CD4-positive, alpha-beta T cell treated with Interleukin-4 for 1 hour (primary cell): ENCODE results near the gene MINDY3.
"Not testable (repeated sequence)": the region's sequence is repeated elsewhere in the genome, so short reads cannot be mapped to it uniquely, and the experiment has no call there.

Source experiments
- DNase-seq, 2 donors: peaks; one replicate each; pipeline ENCODE4 v3.0.0-alpha.2; 2020 to 2022

Gene MINDY3

DNA sequence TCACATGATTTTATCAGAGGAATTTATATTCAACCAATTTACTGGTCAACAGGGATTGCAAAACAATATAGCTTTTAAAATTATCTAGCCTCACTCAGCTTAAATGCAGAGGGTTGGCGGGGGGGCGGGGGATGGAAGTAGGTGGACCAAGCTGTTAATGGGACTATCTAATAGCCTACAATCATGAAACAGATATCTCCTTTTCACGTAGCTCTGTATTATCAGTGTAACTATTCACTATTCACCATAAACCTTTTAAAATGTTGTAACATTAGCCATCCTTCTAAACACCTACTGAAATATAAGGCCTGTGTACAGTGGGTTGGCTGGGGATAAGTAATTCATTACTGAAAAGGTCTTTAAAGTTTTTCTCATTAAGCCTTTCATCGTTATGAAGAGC is 56.2 kb downstream of the MINDY3 start:
- no peak for DNase-seq

DNA sequence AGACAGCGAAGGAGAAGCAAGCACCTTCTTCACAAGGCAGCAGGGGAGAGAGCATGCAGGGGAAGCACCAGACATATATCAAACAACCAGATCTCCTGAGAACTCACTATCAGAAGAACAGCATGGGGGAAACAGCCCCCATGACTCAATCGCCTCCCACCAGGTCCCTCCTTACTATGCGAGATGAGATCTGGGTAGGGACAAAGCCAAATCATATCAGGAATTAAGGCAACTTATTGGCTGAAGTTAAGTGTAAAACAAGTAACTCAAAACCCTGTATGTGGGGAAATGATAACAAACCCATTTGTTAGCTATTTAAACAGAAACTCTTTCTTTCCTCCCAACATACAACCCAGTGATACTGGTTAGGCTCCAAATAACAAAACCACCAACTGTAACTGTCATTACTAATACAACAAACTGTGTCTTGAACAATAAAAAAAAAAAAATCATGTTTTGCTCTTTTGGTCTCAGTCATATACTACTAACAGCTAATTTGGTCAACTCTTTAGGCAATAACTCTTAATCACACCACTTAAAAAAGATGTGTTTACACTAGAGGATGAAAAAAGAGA is 57.8 kb downstream of the MINDY3 start:
- no peak for DNase-seq

DNA sequence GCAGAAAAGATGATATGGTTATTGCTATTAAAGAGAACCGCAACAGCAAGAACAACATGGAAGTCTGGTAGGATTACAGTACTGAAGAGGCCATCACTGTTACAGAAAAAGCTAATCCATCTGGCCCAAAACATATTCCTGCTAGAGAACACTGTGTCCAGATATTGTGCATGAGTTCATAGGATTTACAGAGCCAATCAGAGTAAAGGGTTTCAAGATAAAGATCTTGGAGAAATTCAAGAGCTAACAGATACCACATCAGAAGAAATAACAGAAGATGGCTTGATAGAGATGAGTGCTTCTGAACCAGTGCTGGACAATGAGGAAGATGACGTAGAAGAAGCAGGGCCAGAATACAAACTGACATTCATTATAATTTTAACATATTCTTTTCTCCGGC is 58.7 kb downstream of the MINDY3 start:
- no peak for DNase-seq

DNA sequence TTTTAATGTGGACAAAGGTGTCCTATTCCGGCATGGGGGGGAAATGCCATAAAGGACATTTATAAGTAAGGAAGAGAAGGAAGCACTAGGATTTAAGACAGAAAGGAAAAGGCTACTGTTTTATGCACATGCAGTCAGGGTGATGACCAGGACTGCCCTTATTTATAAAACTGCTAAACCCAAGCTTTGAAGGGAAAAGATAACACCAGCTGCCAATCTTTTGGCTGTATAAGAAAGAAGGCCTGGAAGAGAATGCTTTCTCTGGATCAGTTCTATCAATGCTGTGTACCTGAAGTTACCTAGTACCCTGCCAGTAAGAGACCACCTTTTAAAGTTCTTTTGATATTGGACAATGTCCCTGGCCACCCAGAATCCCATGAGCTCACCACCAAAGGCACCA is 59.2 kb downstream of the MINDY3 start:
- no peak for DNase-seq

DNA sequence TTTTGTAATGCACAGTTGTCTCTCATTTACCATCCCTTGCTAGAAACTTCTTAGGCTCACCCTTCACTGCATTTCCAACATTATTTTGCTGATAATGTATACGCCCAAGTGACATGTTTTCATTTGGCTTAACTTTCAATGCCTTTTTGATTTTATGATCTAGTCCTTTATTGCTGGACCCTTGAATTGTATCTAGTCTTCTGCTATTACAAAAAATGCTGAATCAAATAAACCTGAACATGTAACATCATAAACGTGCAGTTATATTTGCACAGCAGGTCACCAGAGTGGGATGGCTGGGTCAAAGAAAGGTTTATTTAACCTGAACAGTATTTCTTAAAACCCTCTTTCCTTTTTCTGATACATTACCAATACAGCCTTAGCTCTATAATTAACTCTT is 63.0 kb downstream of the MINDY3 start:
- DNase-seq: no peak

DNA sequence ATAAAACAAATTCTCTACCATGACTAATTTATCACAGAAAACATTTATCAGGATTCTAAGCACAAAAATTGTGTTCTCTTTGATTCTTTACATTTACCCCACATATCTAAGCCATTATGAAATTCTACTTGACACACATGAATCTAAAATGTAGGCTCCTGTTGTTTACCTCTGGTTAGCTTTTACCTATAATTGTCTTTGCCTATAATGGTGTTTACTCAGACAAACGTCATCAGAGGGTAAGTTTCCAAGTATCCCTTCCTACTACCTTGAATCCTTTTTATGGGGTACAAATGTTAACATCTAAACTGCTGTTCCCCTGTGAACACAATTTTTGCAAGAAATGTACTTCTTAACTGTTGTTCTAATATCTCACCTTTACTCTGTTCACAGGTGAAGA is 63.5 kb downstream of the MINDY3 start:
- no peak for DNase-seq

DNA sequence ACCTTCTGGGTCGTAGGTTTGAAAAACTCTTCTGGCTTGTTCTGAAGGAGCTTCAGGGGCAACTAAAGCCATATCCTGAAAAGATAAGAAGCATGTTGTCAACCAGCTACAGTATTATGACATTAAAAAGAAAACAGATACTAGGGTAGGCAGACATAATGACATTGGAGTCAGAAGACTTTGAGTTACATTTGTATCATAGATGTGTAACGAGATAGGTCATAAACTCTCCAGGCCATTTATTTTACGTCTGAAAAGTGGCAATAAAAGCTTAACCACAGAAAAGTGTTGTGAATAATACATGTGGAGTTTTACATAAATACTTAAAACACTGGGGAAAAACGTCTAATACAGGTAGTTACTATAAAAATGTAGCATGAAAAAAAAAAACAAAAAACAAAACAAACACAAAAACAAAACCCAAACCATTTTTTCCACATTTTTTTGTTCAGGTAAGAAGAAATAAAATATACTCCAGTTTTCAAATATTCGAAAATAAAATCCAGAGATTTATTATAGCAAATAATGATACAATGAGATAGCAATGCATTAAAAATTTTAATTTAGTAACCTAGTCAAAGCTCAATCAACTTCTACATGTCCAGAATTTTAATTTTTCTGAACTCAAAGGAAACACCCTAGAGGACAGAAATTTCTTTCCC is 64.1 kb downstream of the MINDY3 start:
- no peak for DNase-seq

DNA sequence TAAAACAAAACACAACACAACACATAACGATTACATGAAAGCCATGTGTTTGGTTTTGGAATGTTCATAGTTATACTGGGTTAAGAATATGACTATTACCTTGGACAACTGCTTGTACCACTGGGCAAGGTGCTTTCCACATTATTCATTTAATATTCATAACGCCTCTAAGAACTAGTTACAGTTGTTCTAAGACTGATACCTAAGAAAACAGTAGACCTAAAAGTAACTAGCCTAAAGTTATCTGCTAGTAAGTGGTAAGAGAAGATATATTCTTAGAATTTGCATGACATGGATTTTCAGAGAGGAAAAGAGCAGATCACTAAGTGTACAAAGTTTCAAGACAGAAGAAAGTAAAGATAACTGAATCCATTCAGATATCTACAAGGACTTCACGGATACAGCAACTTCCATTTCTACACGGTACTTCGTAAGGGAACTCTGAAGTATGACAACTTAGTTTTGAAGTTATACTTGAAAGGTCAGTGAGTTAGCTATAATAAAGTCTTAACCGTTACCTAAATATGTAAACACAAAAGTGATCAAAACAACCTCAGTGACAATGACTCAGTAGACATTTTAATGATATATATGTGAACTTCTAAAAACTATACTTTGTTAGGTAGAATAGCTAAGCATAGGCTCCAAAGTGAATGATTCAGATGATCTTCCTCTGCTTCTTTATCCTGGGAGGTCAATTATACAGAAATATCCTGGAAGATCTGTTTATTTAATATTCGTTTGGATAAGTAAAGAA is 65.1 kb downstream of the MINDY3 start:
- no peak for DNase-seq

DNA sequence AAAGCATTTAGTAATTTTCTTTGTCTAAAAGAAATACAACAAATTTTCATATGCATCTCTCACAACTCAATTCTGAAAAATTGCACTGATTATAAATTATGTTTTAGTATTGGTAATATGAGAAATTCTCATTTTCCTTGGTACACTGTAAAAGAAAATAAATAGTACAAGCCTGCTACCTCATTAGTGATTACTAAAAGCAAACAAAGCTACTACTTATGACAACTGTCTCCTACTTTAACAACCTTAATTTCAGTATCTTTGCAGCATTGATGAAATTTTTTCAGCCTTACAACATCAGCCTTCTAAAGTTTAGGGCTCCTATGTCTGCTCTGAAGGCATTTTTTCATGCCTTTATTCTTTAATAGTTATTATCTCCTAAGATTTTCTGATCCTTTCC is 65.7 kb downstream of the MINDY3 start:
- no peak for DNase-seq

DNA sequence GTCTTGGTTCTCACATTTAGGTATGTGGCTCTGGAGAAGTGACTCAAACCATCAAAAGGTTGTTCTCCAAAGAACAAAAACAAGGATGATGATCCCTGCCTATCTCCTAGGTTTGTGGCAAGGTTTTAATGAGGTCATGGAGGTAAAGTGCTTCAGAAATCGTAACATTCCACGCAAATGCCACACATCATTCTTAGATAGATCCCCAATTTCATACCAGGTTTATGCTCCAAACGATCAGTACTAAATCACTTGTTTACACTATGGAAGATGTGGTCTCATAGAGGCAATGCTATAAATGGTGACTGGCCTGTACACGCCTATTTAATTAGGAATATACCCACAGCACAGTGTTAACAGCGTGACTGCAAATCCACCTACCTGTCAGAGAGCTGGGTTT is 66.6 kb downstream of the MINDY3 start:
- no peak for DNase-seq

DNA sequence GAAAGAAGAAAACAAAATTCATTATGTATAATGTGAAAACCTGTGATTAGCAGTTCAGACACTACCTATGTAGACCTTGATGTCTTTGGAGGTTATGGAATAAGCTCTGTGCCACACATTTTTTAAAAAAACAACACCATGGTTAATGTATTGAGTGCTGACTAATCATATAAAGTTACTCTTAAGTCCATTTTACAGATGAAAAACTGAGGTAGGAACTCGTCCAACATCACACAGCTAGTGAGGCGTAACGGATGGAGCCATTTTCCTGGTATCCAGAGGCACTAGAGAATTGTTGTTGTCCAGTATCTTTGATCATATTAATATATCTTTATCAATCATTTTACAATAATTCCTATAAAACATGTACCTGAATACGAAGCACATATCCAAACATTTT is 67.5 kb downstream of the MINDY3 start:
- DNase-seq: no peak

DNA sequence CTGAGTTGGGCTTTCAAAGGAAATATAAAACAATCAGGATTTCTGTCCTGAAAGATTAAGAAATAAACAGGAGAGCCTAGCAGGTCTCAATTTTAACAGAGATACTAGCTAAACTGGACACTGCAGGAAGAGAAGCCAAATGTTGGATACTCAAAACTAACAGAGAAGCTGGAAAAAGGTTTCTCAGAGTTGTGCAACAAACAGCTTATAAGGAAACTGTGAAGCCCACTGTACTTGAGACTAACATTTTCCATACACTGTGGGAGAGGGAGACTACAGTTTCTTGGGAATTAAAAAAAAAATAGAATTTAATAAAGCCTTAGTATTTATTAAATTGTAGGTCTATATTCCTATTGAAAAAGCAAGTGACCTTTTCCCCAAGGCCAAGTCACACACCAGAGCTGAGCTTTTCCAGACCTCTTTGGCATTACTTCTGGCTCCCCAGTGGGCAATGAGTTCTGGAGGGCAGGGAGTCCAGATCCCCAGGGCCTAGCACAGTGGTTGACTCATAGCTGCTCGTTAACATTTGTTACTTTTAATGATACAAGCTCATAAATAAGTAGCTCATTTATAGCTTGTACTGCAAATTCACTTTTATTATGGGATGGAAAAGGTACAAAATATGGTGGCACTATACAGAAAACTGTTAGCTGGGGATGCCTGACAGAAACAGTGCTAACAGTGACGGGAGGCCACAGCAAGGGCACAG is 68.3 kb downstream of the MINDY3 start:
- DNase-seq: no peak

DNA sequence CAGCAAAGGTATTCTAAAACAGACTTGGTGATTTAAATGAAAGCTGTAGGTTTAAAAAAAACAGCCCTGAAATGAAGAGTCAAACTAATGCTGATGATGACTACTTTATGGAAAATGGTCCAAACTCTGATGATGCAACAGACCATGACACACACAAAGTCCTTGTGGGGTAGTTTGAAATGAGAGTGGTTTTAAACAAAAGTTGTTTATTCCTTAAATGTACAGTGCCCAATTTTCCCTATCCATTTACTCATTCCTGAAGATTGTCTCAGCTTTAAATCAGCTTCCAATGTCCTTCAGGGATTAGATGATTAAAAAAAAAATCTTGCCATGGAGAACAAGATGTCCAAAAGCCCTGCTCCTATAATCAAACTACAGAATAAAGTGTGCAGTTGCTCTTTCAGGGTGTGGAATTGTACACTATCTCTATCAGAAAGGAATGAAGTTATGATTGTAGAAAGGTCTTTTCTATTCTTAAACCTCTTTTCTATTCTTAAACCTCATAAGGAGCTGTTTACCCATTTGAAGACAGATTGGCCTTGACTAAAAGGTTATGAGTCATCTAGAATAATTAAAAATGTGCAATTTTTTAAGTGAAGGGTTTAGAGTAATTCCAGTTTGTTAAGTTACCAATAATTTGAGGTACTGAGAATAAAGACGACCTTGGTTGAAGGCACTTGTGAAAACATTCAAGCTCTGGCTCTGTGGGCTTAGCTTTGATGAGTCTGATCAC is 70.3 kb downstream of the MINDY3 start:
- DNase-seq: no peak

DNA sequence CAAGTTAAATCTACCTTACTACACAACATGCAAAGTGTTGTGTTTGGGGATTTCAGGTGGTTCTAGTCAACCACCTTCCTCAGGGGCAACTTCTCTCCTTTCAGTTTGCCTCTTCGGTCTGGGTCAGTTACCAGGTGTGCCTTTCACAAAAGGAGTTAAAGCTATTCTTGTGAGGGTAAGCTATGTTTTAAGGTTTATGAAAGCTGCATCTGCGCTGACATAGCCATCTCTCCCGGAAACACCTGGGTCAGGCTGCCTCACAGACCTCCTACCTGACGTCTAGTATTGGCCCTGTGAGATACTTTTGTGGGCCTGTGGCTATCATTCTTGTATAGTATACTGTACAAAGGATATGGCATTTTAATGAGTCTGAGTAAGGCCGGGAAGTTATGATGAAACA is 72.9 kb downstream of the MINDY3 start:
- DNase-seq: no peak

DNA sequence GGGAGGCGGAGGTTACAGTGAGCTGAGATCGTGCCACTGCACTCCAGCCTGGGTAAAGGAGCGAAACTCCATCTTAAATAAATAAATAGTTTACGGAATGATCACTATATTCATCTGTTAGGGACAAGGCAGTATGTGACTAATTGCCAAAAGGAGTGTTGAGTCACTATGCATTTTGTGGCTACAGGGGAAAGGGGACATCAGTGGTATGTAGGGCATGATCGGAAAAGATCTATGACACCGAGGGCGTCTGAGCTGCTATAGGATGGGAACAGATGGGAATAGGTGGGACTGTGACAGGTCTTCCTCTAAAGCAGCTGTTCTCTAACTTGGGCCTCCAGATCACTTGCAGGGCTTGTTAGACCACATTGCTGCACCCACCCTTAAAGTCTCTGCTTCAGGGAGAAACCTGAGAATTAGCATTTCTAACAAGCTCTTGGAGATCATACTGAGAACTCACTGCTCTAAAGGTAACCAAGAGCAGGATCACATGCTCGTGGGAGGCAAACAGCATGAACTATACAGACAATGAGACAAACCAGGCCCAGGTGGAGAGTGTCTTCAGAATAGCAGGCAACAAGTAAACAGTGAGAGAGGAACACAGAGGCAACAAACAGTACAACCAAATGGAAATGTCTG is 75.5 kb downstream of the MINDY3 start:
- DNase-seq: no peak

DNA sequence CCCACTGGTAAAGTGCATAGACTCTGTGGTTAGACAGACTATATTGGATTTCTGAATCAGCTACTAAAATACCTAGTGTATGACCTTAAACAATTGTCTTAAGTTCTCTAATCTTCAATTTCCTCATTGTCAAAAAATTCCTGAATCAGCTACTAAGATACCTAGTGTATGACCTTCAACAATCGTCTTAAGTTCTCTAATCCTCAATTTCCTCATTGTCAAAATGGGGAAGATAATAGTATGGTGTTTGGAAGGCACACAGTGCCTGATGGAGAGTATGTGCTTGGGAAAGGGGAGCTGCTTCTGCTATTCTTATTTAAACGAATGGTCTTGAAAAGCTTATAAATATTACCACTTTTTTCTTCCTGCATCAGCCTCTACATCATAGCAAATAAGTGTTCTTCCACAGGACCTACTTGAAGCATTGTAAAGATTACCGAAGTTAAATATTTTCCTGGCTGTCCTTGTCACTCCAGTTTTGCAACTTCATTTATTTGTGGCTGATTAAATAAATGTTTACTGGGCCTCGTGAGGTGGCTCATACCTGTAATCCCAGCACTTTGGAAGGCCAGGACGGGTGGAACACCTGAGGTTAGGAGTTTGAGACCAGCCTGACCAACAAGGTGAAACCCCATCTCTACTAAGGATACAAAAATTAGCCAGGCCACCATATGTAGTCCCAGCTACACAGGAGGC is 76.2 kb downstream of the MINDY3 start:
- no peak for DNase-seq

DNA sequence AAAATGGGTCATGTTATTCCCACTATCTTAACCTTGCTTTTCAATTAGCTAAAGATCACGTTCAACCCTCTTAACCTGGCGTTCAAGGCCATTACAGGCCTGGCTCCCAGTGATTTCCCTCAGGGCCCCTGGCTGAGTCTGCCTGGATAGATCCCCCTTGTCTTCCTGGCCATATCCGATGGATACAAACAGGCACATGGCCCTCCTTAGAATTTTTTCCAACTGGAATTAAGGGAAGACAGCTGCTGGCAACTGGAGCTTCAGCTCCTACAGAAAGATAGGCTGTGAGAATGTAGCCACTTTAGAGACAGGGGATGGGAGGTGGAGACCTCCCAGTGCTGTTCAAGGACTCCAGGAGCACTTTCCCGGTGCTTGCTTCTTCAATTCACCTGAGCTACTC is 77.5 kb downstream of the MINDY3 start:
- DNase-seq: no peak

DNA sequence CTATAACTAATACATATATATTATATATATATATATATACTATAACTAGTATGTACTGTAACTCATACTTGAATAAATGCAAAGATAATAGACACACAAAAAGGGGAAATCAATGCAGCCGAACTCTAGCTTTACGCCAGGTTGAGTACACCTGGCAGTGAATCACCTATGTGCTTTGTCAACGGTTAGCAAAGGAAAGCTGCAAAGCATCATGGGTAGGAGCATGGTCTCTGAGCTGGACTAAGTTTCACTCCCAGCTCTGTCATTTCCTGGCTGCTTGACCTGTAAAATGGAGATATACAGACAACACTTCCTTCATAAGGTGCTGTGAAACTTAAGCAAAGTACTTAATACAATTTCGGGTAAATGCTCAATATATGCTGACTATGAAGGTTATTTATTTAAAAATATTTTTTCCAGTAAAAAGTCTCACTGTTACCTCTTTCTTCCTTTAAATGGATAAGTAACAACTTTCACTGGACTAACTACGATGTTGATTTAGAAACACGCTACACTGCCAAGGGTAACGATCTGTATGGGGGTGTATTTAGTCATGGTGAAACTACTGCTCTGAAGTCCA is 78.8 kb downstream of the MINDY3 start:
- no peak for DNase-seq

DNA sequence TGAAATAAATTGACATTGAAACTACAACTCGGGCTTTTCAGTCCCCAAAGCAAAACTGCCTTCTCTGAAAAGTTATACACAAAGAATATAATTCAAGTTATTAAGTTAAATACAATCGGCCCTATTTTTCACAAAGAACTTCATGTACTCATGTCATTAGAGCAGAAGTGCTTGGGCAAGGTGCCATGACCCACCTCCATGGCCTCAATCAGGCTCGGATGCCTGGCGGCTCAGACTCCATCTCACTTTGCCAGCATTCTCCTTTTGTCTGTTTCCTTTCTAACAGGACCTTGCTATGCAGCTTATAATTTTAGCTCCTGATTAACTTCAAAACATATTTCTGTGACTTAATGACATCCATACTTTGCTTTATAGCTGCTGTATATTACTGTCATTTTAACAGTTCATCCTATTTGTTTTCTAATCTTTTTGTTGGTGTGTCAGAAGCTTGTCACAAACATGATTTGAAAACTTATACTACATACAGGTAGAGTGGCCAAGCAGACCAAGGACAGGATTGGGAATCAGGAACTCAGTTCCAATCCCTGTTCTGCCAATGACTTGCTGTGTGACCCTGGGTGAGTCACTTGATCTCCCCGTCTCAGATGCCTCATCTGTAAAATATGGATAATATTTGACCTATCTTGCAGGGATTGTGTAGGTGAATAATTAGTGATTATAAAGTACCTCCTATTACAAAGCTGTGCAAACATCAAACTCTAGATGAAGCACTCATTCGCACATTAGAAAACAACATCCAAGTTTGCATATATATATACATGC is 79.8 kb downstream of the MINDY3 start:
- DNase-seq: no peak

DNA sequence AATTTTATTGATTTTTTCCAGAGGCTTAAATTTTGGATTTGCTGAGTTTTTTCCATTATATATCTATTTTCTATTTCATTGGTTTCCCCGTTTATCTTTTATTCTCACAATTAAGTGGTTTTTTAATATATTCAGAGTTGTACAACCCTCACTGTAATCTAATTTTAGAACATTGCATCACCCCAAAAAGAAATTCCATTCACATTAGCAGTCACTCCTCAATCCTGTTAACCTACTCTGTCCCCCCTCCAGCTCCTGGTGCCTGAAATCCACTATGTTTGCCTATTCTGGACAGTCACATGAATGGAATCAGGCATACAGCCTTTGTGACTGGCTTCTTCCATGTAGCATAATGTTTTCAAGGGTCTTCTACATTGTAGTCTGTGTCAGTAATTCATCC is 84.8 kb downstream of the MINDY3 start:
- DNase-seq: no peak

DNA sequence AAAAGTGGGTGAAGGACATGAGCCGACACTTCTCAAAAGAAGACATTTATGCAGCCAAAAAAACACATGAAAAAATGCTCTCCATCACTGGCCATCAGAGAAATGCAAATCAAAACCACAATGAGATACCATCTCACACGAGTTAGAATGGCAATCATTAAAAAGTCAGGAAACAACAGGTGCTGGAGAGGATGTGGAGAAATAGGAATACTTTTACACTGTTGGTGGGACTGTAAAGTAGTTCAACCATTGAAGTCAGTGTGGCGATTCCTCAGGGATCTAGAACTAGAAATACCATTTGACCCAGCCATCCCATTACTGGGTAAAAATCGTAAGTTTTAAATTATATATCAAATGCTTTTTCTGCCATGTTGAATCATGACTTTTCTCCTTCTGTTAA is 85.8 kb downstream of the MINDY3 start:
- DNase-seq: not testable (repeated sequence)
